ENCODE results near the gene ANAPC2. TPM values are rescaled to one million over a fixed set of nuclear protein-coding genes. Genes with fewer than 3 reads are reported as not detected.
A peak's percentile ranks its signal among the peaks of the same experiment; 100 is the strongest.

Gene ANAPC2
- total RNA-seq, 2 experiments from 2014 or later: 60.2 to 64.1 TPM

DNA sequence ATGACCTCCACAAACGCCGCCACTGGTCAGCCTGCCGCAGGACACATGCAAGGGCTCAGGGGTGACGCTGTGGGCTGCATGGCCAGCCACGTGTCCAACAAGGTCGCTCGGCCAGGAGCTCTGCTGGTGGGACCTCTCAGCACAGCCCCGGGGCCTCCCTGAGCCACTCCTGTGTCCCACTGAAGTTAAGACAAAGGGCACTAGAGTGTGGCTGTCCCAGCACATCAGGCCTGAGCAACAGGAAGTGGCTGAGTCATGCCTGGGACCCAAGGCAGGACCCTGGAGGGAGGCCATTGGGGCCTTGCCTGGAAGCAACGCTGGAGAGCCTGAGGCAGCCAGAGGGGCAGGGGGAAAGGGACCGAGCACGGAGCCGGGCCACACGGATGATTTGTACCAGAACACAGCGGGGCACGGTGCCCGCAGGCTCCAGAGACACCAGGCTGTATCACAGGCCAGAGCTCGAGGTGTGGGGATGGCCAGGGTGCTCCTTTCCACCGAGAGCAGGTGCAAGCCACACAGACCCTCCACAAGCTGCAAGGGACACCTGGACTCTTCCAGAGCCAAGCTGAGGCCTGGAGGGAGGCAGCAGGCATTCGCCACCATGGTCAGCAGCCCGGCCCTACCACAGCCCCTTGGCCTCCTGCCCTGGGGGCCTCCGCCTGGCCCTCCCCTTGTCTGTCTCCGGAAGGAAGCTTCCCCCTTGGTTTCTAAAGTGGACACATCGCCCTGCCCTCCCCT, 10.0 kb downstream of the ANAPC2 start:
- ChIA-PET POLR2A (no interaction called here), CTCF (no interaction called here)
- H3K27me3 Mint-ChIP-seq (ENCODE audit: low read depth): peaks cover 2% of the 10 kb centered on the region
- H3K9me3 Mint-ChIP-seq (ENCODE audit: insufficient read depth): no peaks in the 10 kb centered on the region
- no peaks in the 10 kb centered on the region for H3K4me1 Mint-ChIP-seq (ENCODE audit: low read depth)
- ATAC-seq: no peak
- no peak overlapping the region for H3K27ac Mint-ChIP-seq
- peaks cover 9% of the 10 kb centered on the region for H3K36me3 Mint-ChIP-seq (ENCODE audit: low read depth)
- no peak for DNase-seq
- H3K4me3 Mint-ChIP-seq: no peak overlapping the region

DNA sequence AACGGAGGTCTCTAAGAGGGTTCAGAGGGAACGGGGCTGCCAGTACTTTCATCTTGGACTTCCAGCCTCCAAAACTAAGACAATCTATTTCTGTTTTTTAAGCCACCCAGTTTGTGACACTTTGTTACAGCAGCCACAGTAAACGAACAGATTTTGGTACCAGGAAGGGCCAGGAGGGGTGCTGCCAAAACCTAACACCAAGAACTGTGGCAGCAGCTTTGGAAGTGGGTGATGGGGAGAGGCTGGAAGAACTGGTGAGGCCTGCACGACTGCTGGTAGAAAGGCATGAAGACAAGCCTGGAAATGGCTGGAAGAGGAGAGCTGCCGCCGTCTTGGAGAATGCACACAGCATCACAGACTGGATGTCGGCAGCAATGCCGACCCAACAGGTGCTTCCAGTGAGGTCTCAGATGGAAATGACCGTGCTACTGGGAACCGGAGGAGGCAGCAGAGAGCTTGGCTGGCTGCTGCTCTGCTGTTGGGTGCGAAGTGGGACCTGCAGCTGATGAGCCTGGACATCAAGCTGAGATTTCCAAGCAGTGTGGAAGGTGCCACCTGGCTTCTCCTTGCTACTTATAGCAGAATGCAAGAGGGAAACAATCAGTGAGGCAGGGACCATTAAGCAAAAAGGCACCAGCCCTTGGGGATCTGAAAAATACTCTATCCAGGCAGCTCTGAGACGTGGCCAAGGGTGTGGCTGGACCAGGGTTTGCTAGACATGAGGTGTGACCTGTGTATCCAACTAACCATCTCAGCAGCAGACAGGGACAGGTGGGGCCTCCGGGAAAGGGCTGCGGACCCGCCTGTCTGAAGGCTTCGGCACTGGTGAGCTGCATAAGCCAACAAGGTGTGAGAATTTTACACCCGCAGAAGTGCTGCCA, 11.8 kb downstream of the ANAPC2 start:
- Mint-ChIP-seq H3K27ac (no peak overlapping the region), H3K36me3 (ENCODE audit: low read depth) (peaks cover 5% of the 10 kb centered on the region), H3K4me1 (ENCODE audit: low read depth) (no peaks in the 10 kb centered on the region), H3K4me3 (no peak overlapping the region), H3K9me3 (ENCODE audit: insufficient read depth) (no peaks in the 10 kb centered on the region), H3K27me3 (ENCODE audit: low read depth) (peaks cover 11% of the 10 kb centered on the region)
- ATAC-seq (peak; percentile 54), DNase-seq (peak; percentile 42)
- POLR2A ChIA-PET: interaction anchor here (0.8 to 1.0 kb wide), 2 partner anchors 12 to 47 kb away, joined by 3 to 4 read pairs; no protein-coding TSS in a partner anchor
- CTCF ChIA-PET: interaction anchor here (0.7 to 2.1 kb wide), 12 partner anchors 11 to 88 kb away, joined by 3 to 11 read pairs (median 3); partner anchors contain the start of genes CYSRT1 and RNF224

DNA sequence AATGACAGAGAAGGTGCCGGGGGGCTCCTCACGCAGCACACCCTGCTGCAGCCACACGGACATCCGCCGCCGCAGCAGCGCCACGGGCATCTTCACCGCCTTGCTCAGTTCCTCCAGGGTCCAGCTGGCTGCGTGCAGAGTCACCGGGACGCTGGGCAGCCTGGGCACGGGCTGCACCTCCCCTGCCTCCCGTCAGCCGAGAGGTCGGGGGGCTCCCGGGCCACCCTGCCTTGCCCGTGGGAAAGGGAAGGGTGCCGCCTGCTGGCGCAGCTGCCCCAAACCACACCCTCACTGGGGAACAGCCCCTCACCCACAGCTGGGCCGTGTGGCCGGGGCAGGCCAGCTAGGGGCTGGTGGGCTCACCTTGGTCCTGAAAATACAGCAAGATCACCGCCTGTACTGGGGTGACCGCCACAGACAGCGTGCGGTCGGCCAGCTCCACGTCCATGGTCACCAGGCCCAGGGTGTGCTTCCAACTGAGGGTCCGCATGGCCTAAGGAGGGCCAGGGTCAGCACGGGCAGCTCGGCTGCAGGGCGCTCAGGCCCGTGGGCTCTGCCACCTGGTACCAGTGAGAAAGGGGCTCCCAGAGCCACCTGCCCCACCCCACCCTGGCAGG, 12.9 kb downstream of the ANAPC2 start:
- Mint-ChIP-seq H3K27ac (no peak overlapping the region), H3K36me3 (ENCODE audit: low read depth) (peaks cover 5% of the 10 kb centered on the region), H3K4me3 (no peak overlapping the region), H3K27me3 (ENCODE audit: low read depth) (peaks cover 17% of the 10 kb centered on the region), H3K4me1 (ENCODE audit: low read depth) (no peaks in the 10 kb centered on the region), H3K9me3 (ENCODE audit: insufficient read depth) (no peaks in the 10 kb centered on the region)
- ATAC-seq: no peak
- no peak for DNase-seq
- ChIA-PET POLR2A (no interaction called here), CTCF (interaction anchor here (1.3 to 2.0 kb wide), 3 partner anchors 12 to 129 kb away, joined by 3 to 5 read pairs (median 3); no protein-coding TSS in a partner anchor)

DNA sequence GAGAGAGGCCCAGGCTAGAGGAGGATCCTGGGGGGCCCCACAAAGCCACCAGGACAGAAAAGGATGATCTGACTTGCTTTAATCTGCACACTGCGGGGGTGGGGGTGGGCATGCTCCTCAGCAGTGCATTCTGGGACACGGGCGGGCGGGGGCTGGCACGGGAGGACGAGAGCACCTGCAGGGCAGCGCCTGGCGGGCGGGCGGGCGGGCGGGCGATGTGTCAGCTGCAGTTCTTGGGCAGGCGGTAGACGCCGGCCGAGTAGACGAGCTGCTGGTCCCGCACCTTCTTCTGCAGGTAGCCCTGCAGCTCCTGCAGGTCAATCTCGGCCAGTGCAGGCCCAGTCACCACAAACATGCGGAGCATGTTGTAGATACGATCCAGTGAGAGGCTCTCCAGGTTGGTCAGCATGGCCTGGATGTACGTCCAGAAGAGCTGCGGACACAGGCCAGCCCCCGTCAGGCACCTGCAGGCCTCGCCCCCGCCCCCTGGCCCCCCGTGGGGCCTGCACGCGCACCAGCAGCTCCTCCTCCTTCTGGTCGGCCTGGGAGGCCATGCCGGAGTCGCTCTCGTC, 13.6 kb downstream of the ANAPC2 start:
- H3K36me3 Mint-ChIP-seq (ENCODE audit: low read depth): peaks cover 5% of the 10 kb centered on the region
- ChIA-PET CTCF (interaction anchor here (1.3 to 2.0 kb wide), 2 partner anchors 13 to 128 kb away, joined by 3 to 5 read pairs; no protein-coding TSS in a partner anchor), POLR2A (interaction anchor here (1.0 kb wide), 1 partner anchor 8 kb away, joined by 3 read pairs; no protein-coding TSS in a partner anchor)
- no peak overlapping the region for H3K27ac Mint-ChIP-seq
- no peaks in the 10 kb centered on the region for H3K4me1 Mint-ChIP-seq (ENCODE audit: low read depth)
- peaks cover 22% of the 10 kb centered on the region for H3K27me3 Mint-ChIP-seq (ENCODE audit: low read depth)
- H3K4me3 Mint-ChIP-seq: no peak overlapping the region
- no peak for ATAC-seq
- no peak for DNase-seq
- no peaks in the 10 kb centered on the region for H3K9me3 Mint-ChIP-seq (ENCODE audit: insufficient read depth)

DNA sequence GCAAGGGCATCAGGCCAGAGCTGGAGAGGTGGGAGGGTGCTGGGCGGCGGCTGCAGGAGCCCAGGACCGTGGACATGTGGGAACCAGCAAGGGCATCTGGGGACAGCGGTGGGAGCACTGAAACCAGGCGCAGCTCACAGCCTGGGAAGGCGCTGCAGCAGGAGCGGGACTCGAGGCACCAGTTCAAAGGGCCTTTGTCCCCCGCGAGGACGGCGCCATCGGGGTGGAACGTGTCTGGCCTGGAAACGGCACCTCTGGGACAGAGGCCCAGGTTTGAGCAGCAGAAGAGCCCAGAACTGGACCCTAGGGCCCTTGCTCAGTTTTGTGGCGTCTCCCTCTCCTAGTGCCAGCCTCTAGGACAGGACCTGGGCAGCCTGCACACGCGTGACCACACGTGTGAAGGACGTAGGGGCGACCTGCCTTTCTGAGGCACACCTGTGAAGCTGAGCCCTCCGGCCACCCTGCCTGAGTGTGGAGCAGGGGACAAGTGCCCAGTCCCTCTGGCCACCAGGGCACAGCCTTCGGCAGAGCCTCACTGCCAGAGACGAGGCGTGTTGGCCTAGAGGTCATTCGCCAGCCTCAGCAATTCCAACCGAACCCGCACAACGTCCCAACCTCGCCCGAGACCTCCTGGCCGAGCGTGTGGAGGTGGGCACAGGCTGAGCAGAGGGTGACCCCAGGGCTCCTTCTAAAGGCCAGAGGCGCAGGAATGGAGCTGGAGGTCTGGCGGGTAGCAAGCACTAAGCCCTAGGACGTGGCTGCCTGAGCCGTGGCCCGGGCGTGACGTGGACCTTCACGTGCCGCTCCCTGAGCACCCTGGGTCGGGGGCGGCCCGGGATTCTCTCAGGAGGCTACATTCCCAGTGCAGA, 14.3 kb downstream of the ANAPC2 start:
- Mint-ChIP-seq H3K4me1 (ENCODE audit: low read depth) (no peaks in the 10 kb centered on the region), H3K4me3 (no peak overlapping the region), H3K9me3 (ENCODE audit: insufficient read depth) (no peaks in the 10 kb centered on the region), H3K36me3 (ENCODE audit: low read depth) (peaks cover 5% of the 10 kb centered on the region), H3K27me3 (ENCODE audit: low read depth) (peaks cover 24% of the 10 kb centered on the region), H3K27ac (no peak overlapping the region)
- ChIA-PET POLR2A (interaction anchor here (1.0 kb wide), 1 partner anchor 9 kb away, joined by 3 read pairs; no protein-coding TSS in a partner anchor), CTCF (no interaction called here)
- ATAC-seq (no peak), DNase-seq (no peak)

DNA sequence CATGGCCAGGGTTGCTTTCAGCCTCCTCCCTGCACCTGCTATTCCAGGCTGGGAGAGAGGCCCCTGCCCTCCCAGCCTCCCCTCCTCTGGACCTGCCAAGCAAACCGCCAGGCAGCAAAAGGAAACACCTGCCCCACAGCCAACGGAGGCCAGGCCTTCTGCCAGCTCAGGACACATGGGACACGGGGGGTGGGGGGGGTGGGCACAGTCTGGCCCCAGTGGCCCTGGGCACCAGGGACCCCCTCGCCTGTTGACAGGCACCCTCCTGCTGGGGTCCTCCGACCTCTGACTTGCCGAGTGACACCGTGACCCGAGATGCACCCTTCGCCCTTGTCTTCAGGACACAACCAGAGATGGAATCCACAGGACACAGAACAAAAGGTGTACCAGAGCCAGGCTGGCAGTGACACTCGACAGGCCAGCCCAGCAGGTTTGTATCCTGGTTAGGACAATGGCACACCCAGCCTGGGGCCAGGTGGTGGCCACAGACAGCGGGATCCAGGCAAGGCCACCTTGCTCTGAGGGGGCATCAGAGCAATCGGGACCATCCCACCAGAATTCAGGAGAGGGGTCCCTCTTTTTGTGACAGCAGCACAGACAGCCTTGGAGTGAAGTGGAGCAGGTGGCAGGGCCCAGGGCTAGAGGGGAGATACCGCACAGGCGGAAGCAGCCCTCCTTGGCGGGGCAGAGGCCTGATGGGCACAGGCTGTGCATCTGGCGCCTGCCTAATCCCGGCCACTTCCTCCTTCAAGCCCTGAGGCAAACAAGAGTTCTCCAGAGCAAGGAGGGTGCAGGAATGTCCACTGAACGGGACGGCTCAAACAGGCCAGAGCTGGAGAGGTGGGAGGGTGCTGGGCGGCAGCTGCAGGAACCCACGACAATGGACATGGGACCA, 15.2 kb downstream of the ANAPC2 start:
- H3K4me1 Mint-ChIP-seq (ENCODE audit: low read depth): peaks cover 3% of the 10 kb centered on the region
- DNase-seq (no peak), ATAC-seq (no peak)
- ChIA-PET POLR2A (no interaction called here), CTCF (no interaction called here)
- H3K36me3 Mint-ChIP-seq (ENCODE audit: low read depth): peaks cover 5% of the 10 kb centered on the region
- no peaks in the 10 kb centered on the region for H3K9me3 Mint-ChIP-seq (ENCODE audit: insufficient read depth)
- peaks cover 30% of the 10 kb centered on the region for H3K27me3 Mint-ChIP-seq (ENCODE audit: low read depth)
- H3K27ac Mint-ChIP-seq: no peak overlapping the region
- no peak overlapping the region for H3K4me3 Mint-ChIP-seq

DNA sequence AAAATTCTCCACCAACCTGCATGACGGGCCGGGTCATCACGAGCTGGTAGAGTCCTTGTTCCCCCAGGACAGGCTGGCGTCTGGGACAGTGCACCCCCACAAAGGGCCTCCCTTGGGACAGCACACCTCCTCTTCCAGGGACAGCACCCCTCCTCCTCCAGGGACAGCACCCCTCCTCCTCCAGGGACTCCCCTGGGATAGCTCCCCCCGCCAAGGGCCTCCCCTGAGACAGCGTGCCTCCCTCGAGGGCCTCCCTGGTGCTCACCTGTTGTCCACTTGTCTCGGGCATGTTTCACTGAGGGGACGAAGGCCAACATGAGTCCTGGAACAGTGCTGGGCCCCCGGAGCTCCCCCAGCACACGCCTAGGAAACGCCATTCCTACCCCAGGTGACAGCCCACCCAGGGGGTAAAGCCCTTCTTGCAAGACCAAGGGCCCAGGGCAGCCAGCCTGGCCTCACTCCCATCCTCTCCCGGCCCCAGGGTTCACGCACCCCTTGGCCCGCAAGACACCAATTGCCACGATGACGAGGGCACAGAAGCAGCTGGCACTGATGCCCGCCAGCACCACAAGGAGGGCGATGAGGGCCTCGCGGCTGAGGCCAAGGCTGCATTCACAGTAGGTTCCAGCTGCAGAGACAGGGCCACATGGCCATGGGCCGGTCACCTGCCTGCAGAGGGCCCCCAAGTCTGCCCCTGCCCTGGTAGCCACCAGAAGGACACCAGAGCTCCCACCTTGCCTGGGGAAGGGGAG, 17.0 kb downstream of the ANAPC2 start:
- Mint-ChIP-seq H3K4me3 (no peak overlapping the region), H3K9me3 (ENCODE audit: insufficient read depth) (no peaks in the 10 kb centered on the region)
- POLR2A ChIA-PET: interaction anchor here (0.6 to 0.8 kb wide), 4 partner anchors 16 to 71 kb away, joined by 3 to 4 read pairs (median 3); no protein-coding TSS in a partner anchor

DNA sequence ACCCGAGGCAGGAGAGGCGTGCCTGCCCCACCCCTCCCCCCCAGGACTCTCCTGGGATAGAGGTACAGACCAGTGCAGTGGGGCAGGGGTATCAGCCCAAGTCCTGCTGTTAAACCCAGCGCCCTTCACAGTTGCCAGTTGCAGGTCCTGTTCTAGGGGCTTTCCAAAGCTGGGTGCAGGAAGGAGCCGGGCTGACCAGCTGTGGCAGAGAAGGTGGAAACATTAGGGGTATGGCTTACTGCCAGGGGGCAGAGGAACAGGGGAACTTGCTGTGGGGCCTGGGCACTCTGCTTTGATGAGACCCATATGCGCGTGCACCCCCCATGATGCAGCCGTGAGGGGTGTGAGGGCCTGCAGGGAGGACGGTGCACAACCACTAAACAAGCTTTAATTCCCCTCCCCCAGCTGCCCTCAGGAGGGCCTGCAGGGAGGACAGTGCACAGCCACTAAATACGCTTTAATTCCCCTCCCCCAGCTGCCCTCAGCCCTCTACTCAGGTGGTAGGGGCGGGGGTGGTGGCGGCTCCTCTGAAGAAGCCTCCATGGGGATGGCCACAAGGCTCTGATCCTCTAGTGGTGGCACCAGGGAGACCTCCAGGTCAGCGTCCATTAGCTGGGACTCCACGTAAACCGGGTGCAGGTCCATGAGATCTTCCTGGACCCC, 17.7 kb downstream of the ANAPC2 start:
- no peak overlapping the region for H3K4me3 Mint-ChIP-seq
- POLR2A ChIA-PET: interaction anchor here (0.6 to 1.0 kb wide), 6 partner anchors 17 to 72 kb away, joined by 3 to 4 read pairs (median 3); no protein-coding TSS in a partner anchor

More for the DNA sequence above, 17.0 kb downstream of the ANAPC2 start:
- H3K27me3 Mint-ChIP-seq (ENCODE audit: low read depth): peaks cover 40% of the 10 kb centered on the region
- no peak for ATAC-seq
- no peak for DNase-seq
- H3K36me3 Mint-ChIP-seq (ENCODE audit: low read depth): no peaks in the 10 kb centered on the region
- no peak overlapping the region for H3K27ac Mint-ChIP-seq
- CTCF ChIA-PET: no interaction called here
- peaks cover 3% of the 10 kb centered on the region for H3K4me1 Mint-ChIP-seq (ENCODE audit: low read depth)

DNA sequence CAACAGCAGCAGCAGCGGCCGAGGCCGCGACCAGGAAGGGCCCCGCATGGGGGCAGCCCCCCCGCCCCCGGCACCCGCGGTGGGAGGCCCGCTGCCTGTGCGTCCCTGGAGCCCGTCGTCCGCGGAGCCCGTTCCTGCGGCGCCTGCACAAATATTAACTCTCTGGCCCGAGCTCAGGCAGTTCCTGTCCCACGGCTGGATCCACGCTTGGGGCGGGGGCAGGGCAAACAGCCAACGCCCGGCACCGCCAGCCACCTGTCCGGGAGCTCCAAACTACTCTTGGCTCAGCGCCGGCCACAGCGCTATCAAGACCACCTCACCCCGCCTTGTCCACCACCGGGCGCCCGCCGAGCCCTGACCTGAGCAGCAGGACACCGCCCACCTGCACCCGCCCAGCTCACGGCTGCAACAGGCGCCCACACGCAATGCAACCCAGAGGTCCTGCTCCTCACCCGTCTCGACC, 18.4 kb downstream of the ANAPC2 start, which contains the start of gene LRRC26:
LRRC26 (minus strand) TSS at position 156 of the 463 bp plus-strand sequence; CDS start at position 48, 108 bp downstream.
- POLR2A ChIA-PET: interaction anchor here (0.9 to 1.1 kb wide), 3 partner anchors 19 to 71 kb away, joined by 3 to 4 read pairs (median 3); partner anchors contain the start of gene TUBB4B
- Mint-ChIP-seq H3K4me3 (peak within 1 kb of the TSS; percentile 31), H3K27me3 (ENCODE audit: low read depth) (peaks cover 40% of the 10 kb centered on the region), H3K27ac (no peak within 1 kb of the TSS), H3K9me3 (ENCODE audit: insufficient read depth) (no peaks in the 10 kb centered on the region), H3K36me3 (ENCODE audit: low read depth) (no peaks in the 10 kb centered on the region), H3K4me1 (ENCODE audit: low read depth) (peaks cover 3% of the 10 kb centered on the region)
- DNase-seq (no peak), ATAC-seq (no peak)
- CTCF ChIA-PET: no interaction called here

More for the DNA sequence above, 17.7 kb downstream of the ANAPC2 start:
- Mint-ChIP-seq H3K27ac (no peak overlapping the region), H3K27me3 (ENCODE audit: low read depth) (peaks cover 40% of the 10 kb centered on the region), H3K4me1 (ENCODE audit: low read depth) (peaks cover 3% of the 10 kb centered on the region), H3K9me3 (ENCODE audit: insufficient read depth) (no peaks in the 10 kb centered on the region), H3K36me3 (ENCODE audit: low read depth) (no peaks in the 10 kb centered on the region)
- CTCF ChIA-PET: no interaction called here
- ATAC-seq (no peak), DNase-seq (no peak)
